ENCODE measurements around the gene METTL9.
"Not testable (repeated sequence)": the region's sequence is repeated elsewhere in the genome, so short reads cannot be mapped to it uniquely, and the experiment has no call there.

The METTL9 gene

GRCh38 chr16:21646721-21647561, 47.6 kb downstream of the METTL9 start:
- peaks cover 8% of the 10 kb centered on the region for H4K20me1 ChIP-seq (ENCODE audit: insufficient read depth, low read length, poor library complexity, severe bottlenecking)
- peaks cover 61% of the 10 kb centered on the region for H3K79me2 ChIP-seq (ENCODE audit: insufficient read depth, low read length)
- H3K9me2 ChIP-seq (replicated peaks; ENCODE audit: low read depth, low read length), result no peaks in the 10 kb centered on the region
- no peak overlapping the region for H2AFZ ChIP-seq (ENCODE audit: low read length)
- H3K4me3 ChIP-seq (ENCODE audit: low read length, poor library complexity, severe bottlenecking), result peak overlapping the region; percentile 67
- H3K27me3 ChIP-seq (ENCODE audit: insufficient read depth, low read length, poor library complexity, severe bottlenecking), result no peaks in the 10 kb centered on the region
- H3K4me2 ChIP-seq (ENCODE audit: low read depth, low read length, poor library complexity, severe bottlenecking), result peak overlapping the region; percentile 90
- no peak for TF ChIP-seq EZH2phosphoT487 (IDR thresholded peaks at IDR 0.05; ENCODE audit: borderline replicate concordance)
- no peak for TF ChIP-seq CTCF (conservative IDR thresholded peaks at IDR 0.05; ENCODE audit: low read length)
- no peaks in the 10 kb centered on the region for H3K9me3 ChIP-seq (ENCODE audit: insufficient read depth, low read depth, low read length)
- 0 out of 2 replicates have a peak, but pooled peaks cover 4% of the 10 kb centered on the region for H3K36me3 ChIP-seq (ENCODE audit: insufficient read depth, low read length)
- peaks cover 55% of the 10 kb centered on the region for H3K4me1 ChIP-seq (ENCODE audit: insufficient read depth, low read length, poor library complexity, severe bottlenecking)
- peak overlapping the region; percentile 66 for H3K9ac ChIP-seq (ENCODE audit: low read depth, low read length, poor library complexity, severe bottlenecking)
- H3F3A ChIP-seq (ENCODE audit: low read depth), result peaks cover 28% of the 10 kb centered on the region

GRCh38 chr16:21647562-21648164, 48.3 kb downstream of the METTL9 start:
- Histone ChIP-seq H3K36me3 (ENCODE audit: insufficient read depth, low read length) (0 out of 2 replicates have a peak, but pooled peaks cover 4% of the 10 kb centered on the region), H3K9me2 (replicated peaks; ENCODE audit: low read depth, low read length) (no peaks in the 10 kb centered on the region), H2AFZ (ENCODE audit: low read length) (no peak overlapping the region), H3K4me2 (ENCODE audit: low read depth, low read length, poor library complexity, severe bottlenecking) (peak overlapping the region; percentile 90), H3K9me3 (ENCODE audit: insufficient read depth, low read depth, low read length) (no peaks in the 10 kb centered on the region), H3K27me3 (ENCODE audit: insufficient read depth, low read length, poor library complexity, severe bottlenecking) (no peaks in the 10 kb centered on the region), H4K20me1 (ENCODE audit: insufficient read depth, low read length, poor library complexity, severe bottlenecking) (peaks cover 8% of the 10 kb centered on the region), H3K4me3 (ENCODE audit: low read length, poor library complexity, severe bottlenecking) (peak overlapping the region; percentile 56), H3K9ac (ENCODE audit: low read depth, low read length, poor library complexity, severe bottlenecking) (peak overlapping the region; percentile 66), H3K79me2 (ENCODE audit: insufficient read depth, low read length) (peaks cover 63% of the 10 kb centered on the region), H3K4me1 (ENCODE audit: insufficient read depth, low read length, poor library complexity, severe bottlenecking) (peaks cover 55% of the 10 kb centered on the region), H3F3A (ENCODE audit: low read depth) (peaks cover 28% of the 10 kb centered on the region)
- TF ChIP-seq CTCF (conservative IDR thresholded peaks at IDR 0.05; ENCODE audit: low read length) (no peak), EZH2phosphoT487 (IDR thresholded peaks at IDR 0.05; ENCODE audit: borderline replicate concordance) (no peak)

- not testable (repeated sequence) for H4K20me1 ChIP-seq (ENCODE audit: insufficient read depth, low read length, poor library complexity, severe bottlenecking); H3K9me2 ChIP-seq (replicated peaks; ENCODE audit: low read depth, low read length); H3K27me3 ChIP-seq (ENCODE audit: insufficient read depth, low read length, poor library complexity, severe bottlenecking); H3K4me2 ChIP-seq (ENCODE audit: low read depth, low read length, poor library complexity, severe bottlenecking); H2AFZ ChIP-seq (ENCODE audit: low read length); H3K9ac ChIP-seq (ENCODE audit: low read depth, low read length, poor library complexity, severe bottlenecking); H3K4me3 ChIP-seq (ENCODE audit: low read length, poor library complexity, severe bottlenecking); H3K9me3 ChIP-seq (ENCODE audit: insufficient read depth, low read depth, low read length)
- Histone ChIP-seq H3F3A (ENCODE audit: low read depth) (peaks cover 28% of the 10 kb centered on the region), H3K4me1 (ENCODE audit: insufficient read depth, low read length, poor library complexity, severe bottlenecking) (peaks cover 51% of the 10 kb centered on the region), H3K36me3 (ENCODE audit: insufficient read depth, low read length) (peaks cover 15% of the 10 kb centered on the region; the same call in 1 of the 2 replicates), H3K79me2 (ENCODE audit: insufficient read depth, low read length) (peaks cover 60% of the 10 kb centered on the region)
These were observed 50.5 kb downstream of the METTL9 start for GRCh38 chr16:21649826-21650406.

All from Loucy (cell line).